DMS153 treated with DMSO at 0.1 percent for 48 hours (cell line): ENCODE results near the gene PSME3.
"Not testable (repeated sequence)": the region's sequence is repeated elsewhere in the genome, so short reads cannot be mapped to it uniquely, and the experiment has no call there.

Source experiments
- DNase-seq: peaks from one replicate; lab custom pipeline; 2025; ENCODE audit not compliant: unreplicated experiment; lab: John Stamatoyannopoulos, UW

PSME3 gene

DNA sequence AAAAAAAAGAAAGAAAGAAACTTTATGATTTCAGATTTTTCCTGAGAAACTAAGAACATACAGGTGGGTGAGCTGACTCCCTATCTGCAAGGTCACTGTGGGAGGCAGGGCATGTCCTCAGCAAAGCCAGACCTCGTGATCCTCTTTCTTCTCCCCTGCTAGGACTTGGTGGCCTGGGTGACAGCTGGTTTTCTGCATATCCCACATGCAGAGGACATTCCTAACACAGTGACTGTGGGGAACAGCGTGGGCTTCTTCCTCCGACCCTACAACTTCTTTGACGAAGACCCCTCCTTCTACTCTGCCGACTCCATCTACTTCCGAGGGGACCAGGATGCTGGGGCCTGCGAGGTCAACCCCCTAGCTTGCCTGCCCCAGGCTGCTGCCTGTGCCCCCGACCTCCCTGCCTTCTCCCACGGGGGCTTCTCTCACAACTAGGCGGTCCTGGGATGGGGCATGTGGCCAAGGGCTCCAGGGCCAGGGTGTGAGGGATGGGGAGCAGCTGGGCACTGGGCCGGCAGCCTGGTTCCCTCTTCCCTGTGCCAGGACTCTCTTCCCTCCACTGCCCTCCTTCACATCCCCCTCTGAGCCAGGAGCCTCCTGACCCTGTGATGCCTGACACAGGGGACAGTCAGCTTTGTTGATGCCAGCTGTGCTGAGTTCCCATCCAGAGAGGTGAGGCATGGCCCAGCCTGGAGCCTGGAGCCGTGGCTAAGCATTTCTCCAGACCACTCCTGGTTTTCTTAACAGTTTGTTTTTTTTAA is 40.9 kb downstream of the PSME3 start:
- DNase-seq: not testable (repeated sequence)

DNA sequence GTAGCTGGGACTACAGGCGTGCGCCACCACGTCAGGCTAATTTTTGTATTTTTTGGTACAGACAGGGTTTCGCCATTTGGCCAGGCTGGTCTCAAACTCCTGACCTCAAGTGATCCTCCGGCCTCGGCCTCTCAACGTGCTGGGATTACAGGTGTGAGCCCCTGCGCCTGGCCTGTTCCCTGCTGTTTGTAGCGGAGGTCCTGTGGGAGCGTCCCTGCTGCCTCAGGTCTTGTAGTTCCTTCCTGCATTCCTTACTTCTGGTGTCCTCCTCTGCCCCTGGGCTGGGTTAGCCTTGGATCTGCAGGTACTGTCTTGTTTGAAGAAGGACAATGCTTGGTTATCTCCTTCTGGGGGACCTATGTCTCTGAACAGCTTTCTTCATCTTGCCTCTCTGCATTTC is 43.8 kb downstream of the PSME3 start:
- no peak for DNase-seq

DNA sequence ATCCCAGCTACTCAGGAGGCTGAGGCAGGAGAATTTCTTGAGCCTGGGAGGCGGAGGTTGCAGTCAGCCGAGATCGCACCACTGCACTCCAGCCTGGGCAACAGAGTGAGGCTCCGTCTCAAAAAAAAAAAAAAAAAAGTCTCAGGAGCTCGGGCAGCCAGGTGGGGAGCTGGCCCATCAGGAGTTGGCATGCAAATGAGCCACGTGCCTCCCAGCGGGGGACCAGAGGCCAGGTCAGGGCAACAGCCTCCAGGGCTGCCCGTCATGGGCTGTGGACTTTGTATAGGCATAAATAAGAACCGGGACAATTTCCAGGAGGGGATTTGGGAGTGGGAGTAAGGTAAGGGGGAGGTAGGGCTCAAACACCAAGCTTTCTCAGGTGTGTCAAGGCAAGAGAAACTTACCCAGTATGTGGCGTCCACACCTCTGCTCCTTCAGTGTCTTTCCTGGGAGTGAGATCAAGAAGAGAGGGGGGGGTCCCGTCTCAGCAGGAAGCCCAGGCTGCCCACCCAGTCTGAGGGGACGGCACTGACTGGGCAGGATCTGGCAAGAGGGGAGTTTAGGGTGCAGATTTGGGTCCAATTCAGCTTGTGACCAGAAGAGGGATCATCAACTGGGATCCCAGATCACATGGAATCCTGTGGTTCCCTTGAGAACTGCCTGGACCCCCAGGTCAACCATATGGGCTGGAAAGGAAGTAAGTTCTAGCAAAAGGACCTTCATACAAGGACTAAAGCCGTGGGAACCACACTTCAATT is 45.1 kb downstream of the PSME3 start:
- DNase-seq: no peak

DNA sequence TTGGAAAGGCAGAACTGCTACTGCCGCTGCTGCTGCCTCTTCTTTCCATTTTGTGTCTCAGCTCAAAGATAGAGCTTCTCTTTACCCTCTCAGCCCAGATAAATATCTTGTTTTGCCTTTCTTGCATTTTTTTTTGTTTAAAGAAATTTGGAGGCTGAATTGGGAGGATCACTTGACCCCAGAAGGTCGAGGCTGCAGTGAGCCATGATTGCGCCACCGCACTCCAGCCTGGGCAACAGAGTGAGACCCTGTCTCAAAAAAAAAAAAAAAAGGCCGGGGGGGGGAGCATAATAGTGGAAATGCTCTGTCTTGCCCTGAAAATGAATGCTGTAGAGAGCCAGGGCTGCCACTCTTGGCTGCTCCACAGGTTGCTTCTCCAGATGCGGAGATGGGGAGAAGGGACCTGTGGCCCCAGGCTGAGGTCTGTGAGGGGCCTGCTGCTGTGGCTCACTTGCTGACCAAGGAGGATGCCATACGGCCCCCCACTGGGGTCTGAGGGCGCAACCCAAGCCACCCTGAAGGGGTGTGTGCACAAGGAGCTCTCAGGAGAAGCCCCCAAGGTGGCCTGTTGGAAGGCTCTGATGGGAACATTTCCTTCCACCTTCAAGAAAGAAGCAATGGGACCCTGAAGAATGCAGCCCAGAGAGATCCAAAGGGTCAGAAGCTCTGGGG is 45.9 kb downstream of the PSME3 start:
- DNase-seq: no peak

DNA sequence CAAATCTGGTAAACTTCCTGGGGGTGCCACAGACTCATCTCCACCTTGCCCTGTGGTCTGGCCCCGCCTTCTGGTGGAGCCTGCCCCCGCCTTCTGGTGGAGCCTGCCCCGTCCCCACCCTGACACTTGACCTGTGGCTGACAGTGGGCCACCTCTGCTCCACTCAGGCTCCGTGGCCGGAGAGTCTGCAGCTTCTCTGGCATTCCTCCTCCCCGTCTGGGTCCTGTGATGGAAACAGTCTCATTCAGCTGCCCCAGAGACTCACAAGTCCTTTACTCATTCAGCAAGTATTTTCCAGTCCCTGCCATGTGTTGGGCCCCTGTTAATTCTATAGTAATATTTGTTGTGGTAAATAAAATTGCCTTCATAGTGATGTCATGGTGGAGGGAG is 46.4 kb downstream of the PSME3 start:
- DNase-seq: no peak

DNA sequence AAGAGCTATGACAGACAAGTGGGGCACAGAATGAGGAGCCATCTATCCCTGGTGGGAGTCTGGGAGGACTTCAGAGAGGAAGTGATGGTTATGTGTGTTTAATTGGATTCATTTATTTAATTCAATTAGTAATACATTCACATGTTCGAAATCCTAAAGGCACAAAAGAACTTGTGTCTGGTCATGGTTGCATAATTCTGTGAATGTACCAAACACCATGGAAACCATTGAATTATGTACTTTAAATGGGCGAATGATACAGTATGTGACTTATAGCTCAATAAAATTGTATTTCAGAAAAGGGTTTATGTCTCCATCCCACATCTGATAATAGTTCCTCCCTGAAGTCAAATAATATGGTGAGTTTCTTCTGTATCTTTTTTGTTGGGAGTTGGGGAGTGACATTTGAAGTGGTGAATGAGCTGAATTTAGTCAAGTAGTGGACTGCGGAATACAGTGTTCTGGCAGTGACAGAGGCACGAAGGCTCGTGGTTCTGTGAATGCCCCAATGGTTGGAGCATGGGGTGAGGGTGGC is 47.6 kb downstream of the PSME3 start:
- no peak for DNase-seq

DNA sequence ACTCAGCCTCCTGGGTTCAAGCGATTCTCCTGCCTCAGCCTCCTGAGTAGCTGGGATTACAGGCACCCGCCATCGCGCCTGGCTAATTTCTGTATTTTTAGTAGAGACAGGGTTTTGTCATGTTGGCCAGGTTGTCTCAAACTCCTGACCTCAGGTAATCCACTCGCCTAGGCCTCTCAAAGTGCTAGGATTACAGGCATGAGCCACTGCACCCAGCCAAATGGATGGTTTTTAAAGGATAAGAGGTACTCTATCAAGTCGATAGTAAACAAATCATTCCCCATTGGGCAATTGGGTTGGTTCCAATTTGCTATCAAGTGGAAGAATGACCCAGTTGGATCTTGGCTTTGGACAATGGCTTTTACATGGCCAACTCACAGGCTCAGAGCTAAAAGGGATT is 48.5 kb downstream of the PSME3 start:
- DNase-seq: not testable (repeated sequence)

DNA sequence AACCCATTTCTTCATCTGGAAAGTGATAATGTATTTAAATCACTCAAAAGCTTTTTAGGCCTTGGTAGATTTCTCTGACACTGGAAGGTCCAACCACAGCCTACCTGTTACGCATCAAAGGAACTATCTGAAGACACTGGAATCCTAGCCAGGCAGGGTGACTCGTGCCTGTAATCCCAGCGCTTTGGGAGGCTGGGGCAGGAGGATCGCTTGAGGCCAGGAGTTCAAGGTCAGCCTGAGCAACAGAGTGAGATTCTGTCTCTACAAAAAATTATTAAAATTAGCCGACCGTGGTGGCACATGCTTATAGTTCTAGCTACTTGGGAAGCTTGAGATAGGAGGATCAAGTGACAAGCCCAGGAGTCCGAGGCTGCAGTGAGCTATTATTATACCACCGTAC is 49.0 kb downstream of the PSME3 start:
- no peak for DNase-seq

DNA sequence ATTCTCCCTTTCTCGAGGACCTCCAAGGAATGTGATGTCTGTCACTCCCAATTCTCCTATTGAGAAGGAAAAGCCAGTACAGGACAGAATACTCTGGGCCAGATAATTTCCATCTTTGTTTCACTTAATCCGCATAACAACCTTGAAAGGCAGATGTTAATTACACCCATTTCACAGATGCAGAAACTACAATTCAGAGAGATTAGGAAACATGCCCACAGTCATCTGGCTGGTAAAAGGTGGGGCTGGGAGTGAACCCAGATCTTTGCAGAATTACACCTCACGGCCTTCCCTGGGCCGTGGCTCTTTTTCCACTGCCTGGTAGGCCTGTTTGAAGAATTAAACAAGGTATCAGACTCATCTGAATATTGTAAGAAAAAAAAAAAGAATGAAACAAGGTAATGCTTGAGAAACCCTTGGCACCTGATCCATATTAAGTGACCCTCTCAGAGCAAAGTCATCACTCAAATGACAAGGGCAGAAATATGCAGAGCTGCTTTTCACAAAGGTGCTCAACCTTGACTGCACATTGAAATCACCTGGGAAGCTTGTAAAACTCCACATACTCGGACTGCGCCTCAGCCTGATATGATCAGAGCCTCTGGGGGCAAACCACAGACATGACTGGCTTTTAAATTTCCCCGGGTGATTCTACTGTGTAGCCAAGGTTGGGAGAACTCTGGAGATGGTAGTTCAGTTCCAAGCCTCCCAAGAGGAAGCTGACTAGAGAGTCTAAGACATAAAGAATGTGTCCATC is 50.8 kb downstream of the PSME3 start:
- DNase-seq: no peak

DNA sequence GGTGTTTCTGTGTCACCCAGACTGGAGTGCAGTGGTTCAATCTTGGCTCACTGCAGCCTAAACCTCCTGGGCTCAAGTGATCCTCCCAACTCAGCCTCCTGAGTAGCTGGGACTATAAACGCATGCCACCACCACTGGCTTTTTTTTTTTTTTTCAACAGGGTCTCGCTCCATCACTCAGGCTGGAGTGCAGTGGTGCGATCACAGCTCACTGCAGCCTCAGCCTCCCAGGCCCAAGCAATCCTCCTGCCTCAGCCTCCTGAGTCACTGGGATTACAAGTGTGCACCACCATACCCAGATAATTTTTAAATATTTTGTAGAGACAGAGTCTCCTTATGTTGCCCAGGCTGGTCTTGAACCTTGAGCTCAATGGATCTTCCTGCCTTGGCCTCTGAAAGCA is 52.6 kb downstream of the PSME3 start:
- DNase-seq: not testable (repeated sequence)

DNA sequence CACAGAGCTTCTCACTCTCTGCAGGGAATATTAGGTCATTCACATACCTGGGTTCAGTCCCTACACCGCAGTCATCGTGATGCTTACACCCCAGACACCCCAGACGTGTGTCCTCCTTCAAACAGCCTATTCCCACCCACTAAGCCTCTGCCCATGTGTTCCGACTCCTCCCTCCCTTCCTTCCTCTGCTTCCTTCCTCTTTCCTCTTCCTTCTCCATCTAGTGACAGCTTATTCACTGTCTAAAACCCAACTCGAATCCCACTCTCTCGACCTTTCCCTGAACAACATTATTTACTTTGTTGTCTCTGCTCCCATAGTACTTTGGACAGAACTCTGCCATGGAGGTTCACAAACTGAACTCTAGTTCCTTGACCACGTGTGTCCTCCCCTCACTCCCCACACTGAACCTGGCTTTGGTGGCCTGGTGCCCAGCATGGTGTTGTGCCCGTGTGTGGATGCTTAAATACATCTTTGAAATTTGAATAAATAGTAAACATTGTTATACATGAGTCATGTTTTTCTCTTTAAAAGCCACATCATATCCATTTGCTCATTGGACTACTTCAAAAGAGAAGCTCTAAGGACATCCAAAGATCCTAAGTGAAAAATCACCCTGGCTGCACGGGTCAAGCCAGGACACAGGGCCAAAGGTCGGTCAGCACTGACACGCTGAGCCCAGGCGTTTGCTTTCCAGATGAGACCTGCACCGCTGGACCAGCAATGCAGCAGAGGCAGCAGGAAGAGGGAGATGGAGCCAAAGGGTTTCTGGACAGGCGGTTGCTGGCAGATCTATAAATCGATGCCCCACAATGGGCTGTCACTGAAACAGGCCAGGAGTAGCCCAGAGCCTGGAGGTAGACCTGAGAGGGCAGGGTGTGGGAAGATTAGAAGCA is 53.3 kb downstream of the PSME3 start:
- no peak for DNase-seq

DNA sequence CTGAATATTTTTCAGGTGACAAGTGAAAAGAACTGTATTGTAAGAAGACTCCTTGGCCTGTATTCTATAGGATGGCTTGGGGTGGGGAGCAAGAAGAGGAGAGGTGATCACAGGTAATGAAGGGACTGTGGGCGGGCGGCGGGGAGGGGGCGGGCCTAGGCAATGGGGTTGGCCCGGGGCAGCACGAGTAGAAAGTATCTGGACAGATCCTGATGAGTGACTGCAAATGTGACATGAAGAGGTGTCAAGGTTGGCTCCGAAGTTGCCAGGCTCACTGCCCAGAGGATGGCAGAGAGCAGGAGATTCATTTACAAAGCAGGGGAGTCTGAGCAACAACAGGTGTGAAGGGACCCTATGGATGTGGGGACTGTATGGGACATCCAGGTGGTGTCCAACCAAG is 56.6 kb downstream of the PSME3 start:
- no peak for DNase-seq

DNA sequence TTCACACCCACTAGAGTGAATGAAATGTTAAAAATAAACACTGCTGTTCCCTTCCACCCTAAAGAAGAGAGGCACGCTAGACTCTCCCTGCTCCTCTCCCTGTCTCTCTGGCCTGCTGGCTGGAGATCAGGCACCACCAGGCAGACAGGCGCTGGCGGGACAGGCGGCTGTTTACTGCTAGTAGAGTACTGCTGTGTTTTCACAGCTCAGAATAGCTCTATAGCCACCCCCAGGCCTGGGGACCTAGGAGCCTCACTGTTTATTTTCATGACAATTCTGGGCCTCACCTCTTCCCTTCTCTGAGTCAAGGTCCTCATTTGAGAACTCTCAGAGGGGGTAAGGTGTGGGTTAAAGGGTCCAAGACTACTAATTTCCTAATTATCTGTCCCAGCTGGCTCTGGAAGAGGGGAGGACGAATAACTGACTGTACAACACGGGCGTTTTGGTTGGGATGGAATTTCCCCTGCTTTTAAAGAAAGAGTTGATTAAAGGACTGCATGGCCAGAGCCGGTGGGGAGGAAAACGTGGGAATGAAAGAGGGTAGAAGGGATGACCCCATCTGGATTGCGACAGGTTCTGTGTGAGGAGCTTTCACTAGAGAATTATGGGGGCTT is 58.4 kb downstream of the PSME3 start:
- DNase-seq: no peak

DNA sequence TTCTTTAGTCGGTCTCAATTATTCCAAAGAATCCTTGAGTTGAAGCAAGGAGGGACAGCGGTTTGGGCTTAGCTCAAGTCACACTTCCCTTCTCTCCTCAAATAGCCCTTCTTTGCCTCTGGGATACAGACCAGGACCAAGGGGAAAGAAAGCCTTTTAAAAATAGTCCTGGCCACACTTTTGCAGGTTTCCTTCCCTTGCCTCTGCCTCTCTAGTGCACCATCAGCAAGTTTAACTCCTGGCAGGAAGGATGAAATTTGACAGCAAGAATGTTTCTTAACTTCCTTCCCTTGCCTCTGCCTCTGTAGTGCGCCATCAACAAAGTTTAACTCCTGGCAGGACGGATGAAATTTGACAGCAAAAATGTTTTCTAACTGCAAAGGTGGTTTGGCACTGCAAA is 60.2 kb downstream of the PSME3 start:
- no peak for DNase-seq
